Left lung (tissue), 10 donors: ENCODE measurements around the gene ITGA5. TPM values are rescaled to one million over a fixed set of nuclear protein-coding genes. Genes with fewer than 3 reads are reported as not detected.
A peak's percentile ranks its signal among the peaks of the same experiment; 100 is the strongest.

Experiments
- ATAC-seq: fragments of 200-7000 bp; cut with Tn5 transposase; one replicate; pipeline ENCODE4 v1.9.1; 2020; ENCODE audit warnings: moderate library complexity
- DNase-seq, 4 donors: peaks; one replicate each; pipeline ENCODE4 v3.0.0-alpha.2; 2013 to 2020
- H3K27ac ChIP-seq, 2 donors: fragments of 200-600 bp; sonication (generic) in 1 of 2; one replicate each; pipeline versions ENCODE4 v1.5.0 to v1.8.0; 2020 to 2021
- H3K27me3 ChIP-seq, 2 donors: fragments of 200-600 bp; sonication (generic) in 1 of 2; one replicate each; pipeline versions ENCODE4 v1.5.0 to v1.8.0; 2020 to 2021
- H3K36me3 ChIP-seq, 2 donors: fragments of 200-600 bp; sonication (generic) in 1 of 2; one replicate each; pipeline versions ENCODE4 v1.5.0 to v1.8.0; 2020 to 2021
- H3K4me1 ChIP-seq, 2 donors: fragments of 200-600 bp; one replicate each; pipeline ENCODE4 v1.8.0; 2021
- H3K4me3 ChIP-seq, 2 donors: fragments of 200-600 bp; sonication (generic) in 1 of 2; one replicate each; pipeline versions ENCODE4 v1.5.0 to v1.8.0; 2020 to 2021; ENCODE audit warnings: mild to moderate bottlenecking in 1 of 2
- H3K9me3 ChIP-seq, 2 donors: fragments of 200-600 bp; sonication (generic) in 1 of 2; one replicate each; pipeline versions ENCODE4 v1.5.0 to v1.8.0; 2020 to 2021
- CTCF ChIP-seq, 2 donors: fragments of 200-600 bp; sonication (generic) in 1 of 2; IDR thresholded peaks; one replicate each; pipeline versions ENCODE4 v1.5.0 to v1.8.0; 2021; ENCODE audit warnings: antibody characterized with exemption in 2 of 2
- intact Hi-C, 2 donors: fragments of 100-400 bp; cut with DNase I; formaldehyde crosslinking; loops; one replicate each; pipeline versions ENCODE4 v1.11.2 to v1.14.2; 2022
- polyA plus RNA-seq, 6 donors: library from polyadenylated mRNA; unstranded; fragments of 120-200 nt; gene quantifications; one replicate each; pipeline ENCODE4 v1.2.1, GENCODE V29; 2013; ENCODE audit not compliant: insufficient read length in 6 of 6
- total RNA-seq, 2 donors: library from RNA; stranded (reverse); fragmentation: NEBNext Ultra II Directional; extraction: Animal tissue kit (Norgen Biotek cat#: 25700); gene quantifications; one replicate each; pipeline ENCODE4 v1.2.1, GENCODE V29; 2021
- donor health status: DM: no; HTN: yes; CAD: no.
- donor health status: DM: no; HTN: no; CAD: no.

The ITGA5 gene
- total and polyA plus RNA-seq, 8 donors: 56.1 to 142 (median 73.5) TPM

GRCh38 chr12:54386403-54387113 lies 32.5 kb downstream of the ITGA5 start:
- no peaks in the 10 kb centered on the region for H3K9me3 ChIP-seq
- DNase-seq (no peak), ATAC-seq (no peak)
- no peaks in the 10 kb centered on the region for H3K27me3 ChIP-seq
- no peaks in the 10 kb centered on the region for H3K36me3 ChIP-seq
- no peak for TF ChIP-seq CTCF (IDR thresholded peaks at IDR 0.05)
- intact Hi-C loops: no loop called here
- peaks cover 4 to 61% of the 10 kb centered on the region in 2 donors for H3K4me1 ChIP-seq
- H3K27ac ChIP-seq: no peak overlapping the region
- no peak overlapping the region for H3K4me3 ChIP-seq

- DNase-seq: no peak
- no peaks in the 10 kb centered on the region for H3K36me3 ChIP-seq
- no peak for TF ChIP-seq CTCF (IDR thresholded peaks at IDR 0.05)
- peaks cover 3 to 51% of the 10 kb centered on the region in 2 donors for H3K4me1 ChIP-seq
- H3K27me3 ChIP-seq: no peaks in the 10 kb centered on the region
- peak; percentile 32 for ATAC-seq
- no peak overlapping the region for H3K4me3 ChIP-seq
- peak overlapping the region; percentile 67 to 74 for H3K27ac ChIP-seq
- intact Hi-C loops: no loop called here
- H3K9me3 ChIP-seq: no peaks in the 10 kb centered on the region
Observed at GRCh38 chr12:54385251-54385914, 33.7 kb downstream of the ITGA5 start.

GRCh38 chr12:54384591-54385041 lies 34.5 kb downstream of the ITGA5 start, which contains the start of gene ZNF385A:
ZNF385A (minus strand) TSS chr12:54384733; CDS start chr12:54384514, 219 bp downstream.
- TF ChIP-seq CTCF (IDR thresholded peaks at IDR 0.05): no peak
- Histone ChIP-seq H3K27ac (peak within 1 kb of the TSS; percentile 67 to 74), H3K4me3 (peak within 1 kb of the TSS in 1 of 2 donors; percentile 24), H3K9me3 (no peaks in the 10 kb centered on the region), H3K4me1 (peaks cover 3 to 53% of the 10 kb centered on the region in 2 donors), H3K36me3 (no peaks in the 10 kb centered on the region), H3K27me3 (no peaks in the 10 kb centered on the region)
- peak; percentile 45 for ATAC-seq
- DNase-seq: peak in 1 of 4 donors; percentile 72
- intact Hi-C loops: no loop called here

- Histone ChIP-seq H3K9me3 (no peaks in the 10 kb centered on the region), H3K36me3 (no peaks in the 10 kb centered on the region), H3K27me3 (no peaks in the 10 kb centered on the region), H3K4me3 (no peak overlapping the region), H3K27ac (peak overlapping the region in 1 of 2 donors; percentile 74), H3K4me1 (peaks cover 1 to 59% of the 10 kb centered on the region in 2 donors)
- no peak for TF ChIP-seq CTCF (IDR thresholded peaks at IDR 0.05)
- DNase-seq: no peak
- peak; percentile 21 for ATAC-seq
- intact Hi-C loops: no loop called here
Observed at GRCh38 chr12:54383041-54383609, 35.9 kb downstream of the ITGA5 start.

- TF ChIP-seq CTCF (IDR thresholded peaks at IDR 0.05): no peak
- no peaks in the 10 kb centered on the region for H3K36me3 ChIP-seq
- no peaks in the 10 kb centered on the region for H3K27me3 ChIP-seq
- no peak overlapping the region for H3K27ac ChIP-seq
- peaks cover 0 to 49% of the 10 kb centered on the region in 2 donors for H3K4me1 ChIP-seq
- DNase-seq (no peak), ATAC-seq (no peak)
- intact Hi-C loops: no loop called here
- no peaks in the 10 kb centered on the region for H3K9me3 ChIP-seq
- no peak overlapping the region for H3K4me3 ChIP-seq
Observed at GRCh38 chr12:54381136-54381535, 37.9 kb downstream of the ITGA5 start.
